ENCODE measurements around the gene OOSP3.

DNA sequence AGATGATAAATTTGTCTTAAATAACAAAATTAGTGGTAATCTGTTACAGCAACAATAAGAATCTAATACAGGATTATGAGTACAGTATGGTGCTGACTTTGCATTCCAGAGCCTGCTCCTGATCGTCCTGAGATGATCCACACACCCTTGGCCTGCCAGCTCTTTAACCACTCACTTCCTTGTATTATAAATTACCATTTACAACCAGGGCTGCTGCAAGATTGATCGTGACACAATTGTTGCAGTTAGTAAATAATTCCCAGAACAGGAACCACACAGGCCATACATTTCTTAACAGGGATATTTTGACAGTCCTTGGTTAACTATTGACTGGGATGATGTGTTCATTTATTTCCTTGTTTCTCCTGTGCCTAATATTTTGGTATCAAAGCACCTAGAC is 29.5 kb upstream of the OOSP3 start:
- no peak for TF ChIP-seq EZH2 (IDR thresholded peaks at IDR 0.05; ENCODE audit: borderline replicate concordance, low read length)
- TF ChIP-seq, protein P1, sequence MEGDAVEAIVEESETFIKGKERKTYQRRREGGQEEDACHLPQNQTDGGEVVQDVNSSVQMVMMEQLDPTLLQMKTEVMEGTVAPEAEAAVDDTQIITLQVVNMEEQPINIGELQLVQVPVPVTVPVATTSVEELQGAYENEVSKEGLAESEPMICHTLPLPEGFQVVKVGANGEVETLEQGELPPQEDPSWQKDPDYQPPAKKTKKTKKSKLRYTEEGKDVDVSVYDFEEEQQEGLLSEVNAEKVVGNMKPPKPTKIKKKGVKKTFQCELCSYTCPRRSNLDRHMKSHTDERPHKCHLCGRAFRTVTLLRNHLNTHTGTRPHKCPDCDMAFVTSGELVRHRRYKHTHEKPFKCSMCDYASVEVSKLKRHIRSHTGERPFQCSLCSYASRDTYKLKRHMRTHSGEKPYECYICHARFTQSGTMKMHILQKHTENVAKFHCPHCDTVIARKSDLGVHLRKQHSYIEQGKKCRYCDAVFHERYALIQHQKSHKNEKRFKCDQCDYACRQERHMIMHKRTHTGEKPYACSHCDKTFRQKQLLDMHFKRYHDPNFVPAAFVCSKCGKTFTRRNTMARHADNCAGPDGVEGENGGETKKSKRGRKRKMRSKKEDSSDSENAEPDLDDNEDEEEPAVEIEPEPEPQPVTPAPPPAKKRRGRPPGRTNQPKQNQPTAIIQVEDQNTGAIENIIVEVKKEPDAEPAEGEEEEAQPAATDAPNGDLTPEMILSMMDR (IDR thresholded peaks at IDR 0.05; ENCODE audit: low read length), result no peak

Data from OCI-LY1 (cell line).